Liver (tissue), 3 donors: ENCODE results near the gene AVEN.

ENCODE experiments used
- CTCF ChIP-seq: fragments of 150-350 bp; IDR thresholded peaks from 2 replicates; pipeline ENCODE4 v1.5.1; 2017; ENCODE audit warnings: improper control_type of control experiment, low read depth, low read length; ENCODE audit not compliant: missing input control
- EGR1 ChIP-seq, 2 donors: IDR thresholded peaks; 2 replicates each; pipeline ENCODE4 v1.6.1; 2016 to 2018; ENCODE audit warnings: antibody characterized with exemption in 2 of 2, low read depth in 2 of 2
- FOXA1 ChIP-seq: IDR thresholded peaks from 2 replicates; pipeline ENCODE4 v1.6.1; 2016; ENCODE audit warnings: antibody characterized with exemption
- GABPA ChIP-seq, 2 donors: IDR thresholded peaks in 1 of 2; conservative IDR thresholded peaks in 1 of 2; 2 replicates each; pipeline ENCODE4 v1.6.1; 2016; ENCODE audit warnings: antibody characterized with exemption in 2 of 2, mild to moderate bottlenecking in 1 of 2, moderate library complexity in 1 of 2
- HNF4A ChIP-seq, 2 donors: conservative IDR thresholded peaks; 2 replicates each; pipeline ENCODE4 v1.6.1; 2016; ENCODE audit warnings: antibody characterized with exemption in 2 of 2, mild to moderate bottlenecking in 2 of 2
- JUND ChIP-seq, 2 donors: IDR thresholded peaks; 2 replicates each; pipeline ENCODE4 v1.6.1; 2016; ENCODE audit warnings: antibody characterized with exemption in 2 of 2
- RAD21 ChIP-seq, 2 donors: IDR thresholded peaks; 2 replicates each; pipeline ENCODE4 v1.6.1; 2016; ENCODE audit warnings: antibody characterized with exemption in 2 of 2, mild to moderate bottlenecking in 2 of 2
- RXRA ChIP-seq, 2 donors: IDR thresholded peaks; 2 replicates each; pipeline ENCODE4 v1.6.1; 2017 to 2018; ENCODE audit warnings: antibody characterized with exemption in 2 of 2, mild to moderate bottlenecking in 1 of 2
- SP1 ChIP-seq: IDR thresholded peaks from 2 replicates; pipeline ENCODE4 v1.6.1; 2018; ENCODE audit warnings: antibody characterized with exemption, mild to moderate bottlenecking
- TAF1 ChIP-seq: conservative IDR thresholded peaks from 2 replicates; pipeline ENCODE4 v1.6.1; 2016; ENCODE audit warnings: antibody characterized with exemption, mild to moderate bottlenecking
- YY1 ChIP-seq: IDR thresholded peaks from 2 replicates; pipeline ENCODE4 v1.6.1; 2016; ENCODE audit warnings: antibody characterized with exemption, mild to moderate bottlenecking
- ZBTB33 ChIP-seq: IDR thresholded peaks from 2 replicates; pipeline ENCODE4 v1.6.1; 2016; ENCODE audit warnings: antibody characterized with exemption
- TF ChIP-seq, protein P1 (sequence below): IDR thresholded peaks from 2 replicates; pipeline ENCODE4 v1.6.1; 2016; ENCODE audit warnings: antibody characterized with exemption
- TF ChIP-seq, protein P2 (sequence below): IDR thresholded peaks from 2 replicates; pipeline ENCODE4 v1.6.1; 2016; ENCODE audit warnings: antibody characterized with exemption, mild to moderate bottlenecking
- donor health status: healthy.
- donor health status: healthy.

GRCh38 chr15:33934396-33934795, 104.6 kb downstream of the AVEN start:
- TF ChIP-seq, protein P1, sequence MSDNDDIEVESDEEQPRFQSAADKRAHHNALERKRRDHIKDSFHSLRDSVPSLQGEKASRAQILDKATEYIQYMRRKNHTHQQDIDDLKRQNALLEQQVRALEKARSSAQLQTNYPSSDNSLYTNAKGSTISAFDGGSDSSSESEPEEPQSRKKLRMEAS = no peak
- no peak for TF ChIP-seq CTCF
- TF ChIP-seq JUND (IDR thresholded peaks at IDR 0.05) = no peak
- no peak for TF ChIP-seq YY1
- no peak for TF ChIP-seq RAD21 (IDR thresholded peaks at IDR 0.05)
- TF ChIP-seq ZBTB33 = no peak
- TF ChIP-seq EGR1 (IDR thresholded peaks at IDR 0.05; ENCODE audit: low read depth in 2 of 2) = no peak
- no peak for TF ChIP-seq TAF1
- no peak for TF ChIP-seq RXRA (IDR thresholded peaks at IDR 0.05)
- no peak for TF ChIP-seq SP1
- TF ChIP-seq, protein P2, sequence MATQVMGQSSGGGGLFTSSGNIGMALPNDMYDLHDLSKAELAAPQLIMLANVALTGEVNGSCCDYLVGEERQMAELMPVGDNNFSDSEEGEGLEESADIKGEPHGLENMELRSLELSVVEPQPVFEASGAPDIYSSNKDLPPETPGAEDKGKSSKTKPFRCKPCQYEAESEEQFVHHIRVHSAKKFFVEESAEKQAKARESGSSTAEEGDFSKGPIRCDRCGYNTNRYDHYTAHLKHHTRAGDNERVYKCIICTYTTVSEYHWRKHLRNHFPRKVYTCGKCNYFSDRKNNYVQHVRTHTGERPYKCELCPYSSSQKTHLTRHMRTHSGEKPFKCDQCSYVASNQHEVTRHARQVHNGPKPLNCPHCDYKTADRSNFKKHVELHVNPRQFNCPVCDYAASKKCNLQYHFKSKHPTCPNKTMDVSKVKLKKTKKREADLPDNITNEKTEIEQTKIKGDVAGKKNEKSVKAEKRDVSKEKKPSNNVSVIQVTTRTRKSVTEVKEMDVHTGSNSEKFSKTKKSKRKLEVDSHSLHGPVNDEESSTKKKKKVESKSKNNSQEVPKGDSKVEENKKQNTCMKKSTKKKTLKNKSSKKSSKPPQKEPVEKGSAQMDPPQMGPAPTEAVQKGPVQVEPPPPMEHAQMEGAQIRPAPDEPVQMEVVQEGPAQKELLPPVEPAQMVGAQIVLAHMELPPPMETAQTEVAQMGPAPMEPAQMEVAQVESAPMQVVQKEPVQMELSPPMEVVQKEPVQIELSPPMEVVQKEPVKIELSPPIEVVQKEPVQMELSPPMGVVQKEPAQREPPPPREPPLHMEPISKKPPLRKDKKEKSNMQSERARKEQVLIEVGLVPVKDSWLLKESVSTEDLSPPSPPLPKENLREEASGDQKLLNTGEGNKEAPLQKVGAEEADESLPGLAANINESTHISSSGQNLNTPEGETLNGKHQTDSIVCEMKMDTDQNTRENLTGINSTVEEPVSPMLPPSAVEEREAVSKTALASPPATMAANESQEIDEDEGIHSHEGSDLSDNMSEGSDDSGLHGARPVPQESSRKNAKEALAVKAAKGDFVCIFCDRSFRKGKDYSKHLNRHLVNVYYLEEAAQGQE = no peak
- TF ChIP-seq GABPA (IDR thresholded peaks at IDR 0.05 in 1 of 2, conservative IDR thresholded peaks at IDR 0.05 in 1 of 2) = no peak
- no peak for TF ChIP-seq HNF4A (conservative IDR thresholded peaks at IDR 0.05)
- TF ChIP-seq FOXA1 = no peak
